Smooth muscle cell (in vitro differentiated cells): Measurements from ENCODE around the gene WFIKKN1. TPM values are rescaled to one million over a fixed set of nuclear protein-coding genes. Genes with fewer than 3 reads are reported as not detected.

Experiments
- DNase-seq: peaks from one replicate; lab custom pipeline; 2025; ENCODE audit not compliant: unreplicated experiment; lab: John Stamatoyannopoulos, UW
- H2AFZ ChIP-seq: fragments of 200-600 bp; sonication (generic); 2 replicates; pipeline ENCODE4 v1.6.0; 2016; ENCODE audit warnings: antibody characterized with exemption, low read depth, mild to moderate bottlenecking
- H3F3A ChIP-seq: fragments of 200-600 bp; sonication (generic); 2 replicates; pipeline ENCODE4 v1.6.0; 2017; ENCODE audit warnings: antibody characterized with exemption, low read depth
- H3K27ac ChIP-seq: fragments of 200-600 bp; sonication (generic); 2 replicates; pipeline ENCODE4 v1.5.1; 2016; ENCODE audit warnings: low read depth, mild to moderate bottlenecking
- H3K27me3 ChIP-seq: fragments of 200-600 bp; sonication (generic); 2 replicates; pipeline ENCODE4 v1.6.1; 2016; ENCODE audit warnings: low read depth, mild to moderate bottlenecking
- H3K36me3 ChIP-seq: fragments of 200-600 bp; sonication (generic); 2 replicates; pipeline ENCODE4 v1.5.1; 2016; ENCODE audit warnings: low read depth
- H3K4me1 ChIP-seq: fragments of 200-600 bp; sonication (generic); 2 replicates; pipeline ENCODE4 v1.5.1; 2016; ENCODE audit warnings: low read depth
- H3K4me2 ChIP-seq: fragments of 200-600 bp; sonication (generic); 2 replicates; pipeline ENCODE4 v1.6.0; 2016; ENCODE audit warnings: mild to moderate bottlenecking
- H3K4me3 ChIP-seq: fragments of 200-600 bp; sonication (generic); 2 replicates; pipeline ENCODE4 v1.5.1; 2016; ENCODE audit warnings: mild to moderate bottlenecking
- H3K79me2 ChIP-seq: fragments of 200-600 bp; sonication (generic); 2 replicates; pipeline ENCODE4 v1.6.0; 2016; ENCODE audit warnings: low read depth, mild to moderate bottlenecking
- H3K9ac ChIP-seq: fragments of 200-600 bp; sonication (generic); 2 replicates; pipeline ENCODE4 v1.6.0; 2016; ENCODE audit warnings: low read depth
- H3K9me3 ChIP-seq: fragments of 200-600 bp; sonication (generic); replicated peaks from 2 replicates; pipeline ENCODE4 v1.5.1; 2016; ENCODE audit warnings: low read depth
- H4K20me1 ChIP-seq: fragments of 200-600 bp; sonication (generic); 2 replicates; pipeline ENCODE4 v1.6.0; 2016; ENCODE audit warnings: low read depth
- WGBS: methylation state at CpG from one replicate; pipeline ENCODE4 v1.1.7; 2016; ENCODE audit warnings: low lambda C conversion rate; 5-methylcytosine and 5-hydroxymethylcytosine counted together
- polyA plus RNA-seq: library from polyadenylated mRNA; unstranded; fragments of >200 nt; fragmentation: Nextera tagmentation; extraction: Ambion mirVana; gene quantifications from 2 replicates; pipeline ENCODE4 v1.2.1, GENCODE V29; 2016
- total RNA-seq: library from RNA; depleted of rRNA; stranded (reverse); fragments of >200 nt; gene quantifications from 2 replicates; pipeline ENCODE4 v1.2.3, GENCODE V29; 2014
- TF ChIP-seq, protein P1 (sequence below): fragments of 200-600 bp; sonication (generic); IDR thresholded peaks from 2 replicates; pipeline ENCODE4 v1.5.1; 2017; ENCODE audit warnings: borderline replicate concordance, mild to moderate bottlenecking, antibody characterized with exemption; ENCODE audit not compliant: insufficient read depth, poor library complexity, severe bottlenecking

WFIKKN1 gene
- total and polyA plus RNA-seq, 2 experiments from 2014 or later = 0.77 TPM; not detected in 1

DNA sequence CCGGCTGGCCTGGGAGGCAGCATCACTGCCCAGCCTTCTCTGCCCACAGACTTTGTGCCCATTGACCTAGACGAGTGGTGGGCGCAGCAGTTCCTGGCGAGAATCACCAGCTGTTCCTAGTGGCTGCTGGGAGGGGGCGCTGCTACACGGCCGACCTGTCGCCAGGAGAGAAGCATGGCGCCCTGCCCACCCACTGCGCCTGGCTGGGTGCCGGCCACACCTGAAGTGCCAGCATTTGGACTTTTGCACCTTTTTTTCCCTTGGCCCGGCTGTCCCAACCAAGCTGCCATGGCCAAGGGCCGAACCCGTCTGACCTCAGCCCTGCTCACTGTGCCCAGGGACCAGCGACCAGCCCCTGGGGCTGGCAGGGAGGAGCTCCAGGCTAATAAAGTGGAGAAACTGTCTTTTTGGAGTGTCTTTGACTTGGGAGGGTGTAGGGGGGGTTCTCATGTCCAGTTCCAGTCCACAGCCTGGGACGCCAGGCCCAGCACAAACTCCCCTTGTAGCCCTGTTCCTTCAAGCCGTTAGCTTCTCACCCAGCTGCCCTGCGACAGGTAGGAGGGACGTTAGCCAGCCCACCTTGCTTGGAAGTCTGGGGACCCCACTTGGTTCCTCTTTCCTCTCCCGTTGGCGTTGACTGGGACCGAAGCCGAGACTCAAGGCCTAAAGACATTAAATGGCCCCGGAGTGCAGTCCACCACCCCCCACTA is 17.4 kb downstream of the WFIKKN1 start:
- H3K4me1 ChIP-seq = peaks cover 14% of the 10 kb centered on the region
- TF ChIP-seq, protein P1, sequence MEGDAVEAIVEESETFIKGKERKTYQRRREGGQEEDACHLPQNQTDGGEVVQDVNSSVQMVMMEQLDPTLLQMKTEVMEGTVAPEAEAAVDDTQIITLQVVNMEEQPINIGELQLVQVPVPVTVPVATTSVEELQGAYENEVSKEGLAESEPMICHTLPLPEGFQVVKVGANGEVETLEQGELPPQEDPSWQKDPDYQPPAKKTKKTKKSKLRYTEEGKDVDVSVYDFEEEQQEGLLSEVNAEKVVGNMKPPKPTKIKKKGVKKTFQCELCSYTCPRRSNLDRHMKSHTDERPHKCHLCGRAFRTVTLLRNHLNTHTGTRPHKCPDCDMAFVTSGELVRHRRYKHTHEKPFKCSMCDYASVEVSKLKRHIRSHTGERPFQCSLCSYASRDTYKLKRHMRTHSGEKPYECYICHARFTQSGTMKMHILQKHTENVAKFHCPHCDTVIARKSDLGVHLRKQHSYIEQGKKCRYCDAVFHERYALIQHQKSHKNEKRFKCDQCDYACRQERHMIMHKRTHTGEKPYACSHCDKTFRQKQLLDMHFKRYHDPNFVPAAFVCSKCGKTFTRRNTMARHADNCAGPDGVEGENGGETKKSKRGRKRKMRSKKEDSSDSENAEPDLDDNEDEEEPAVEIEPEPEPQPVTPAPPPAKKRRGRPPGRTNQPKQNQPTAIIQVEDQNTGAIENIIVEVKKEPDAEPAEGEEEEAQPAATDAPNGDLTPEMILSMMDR = peak; percentile 40
- H3K4me2 ChIP-seq = peak overlapping the region; percentile 100
- H4K20me1 ChIP-seq = no peaks in the 10 kb centered on the region
- no peaks in the 10 kb centered on the region for H3K27me3 ChIP-seq
- H3F3A ChIP-seq = peaks cover 6% of the 10 kb centered on the region
- WGBS = 46% methylated on average over 24 of the region's 24 CpGs
- peak overlapping the region; percentile 59 for H2AFZ ChIP-seq
- H3K4me3 ChIP-seq = peak overlapping the region; percentile 88
- H3K27ac ChIP-seq = peak overlapping the region; percentile 82
- H3K9ac ChIP-seq = peak overlapping the region; percentile 87
- H3K79me2 ChIP-seq = peaks cover 5% of the 10 kb centered on the region
- no peaks in the 10 kb centered on the region for H3K36me3 ChIP-seq
- DNase-seq = no peak
- no peaks in the 10 kb centered on the region for H3K9me3 ChIP-seq

DNA sequence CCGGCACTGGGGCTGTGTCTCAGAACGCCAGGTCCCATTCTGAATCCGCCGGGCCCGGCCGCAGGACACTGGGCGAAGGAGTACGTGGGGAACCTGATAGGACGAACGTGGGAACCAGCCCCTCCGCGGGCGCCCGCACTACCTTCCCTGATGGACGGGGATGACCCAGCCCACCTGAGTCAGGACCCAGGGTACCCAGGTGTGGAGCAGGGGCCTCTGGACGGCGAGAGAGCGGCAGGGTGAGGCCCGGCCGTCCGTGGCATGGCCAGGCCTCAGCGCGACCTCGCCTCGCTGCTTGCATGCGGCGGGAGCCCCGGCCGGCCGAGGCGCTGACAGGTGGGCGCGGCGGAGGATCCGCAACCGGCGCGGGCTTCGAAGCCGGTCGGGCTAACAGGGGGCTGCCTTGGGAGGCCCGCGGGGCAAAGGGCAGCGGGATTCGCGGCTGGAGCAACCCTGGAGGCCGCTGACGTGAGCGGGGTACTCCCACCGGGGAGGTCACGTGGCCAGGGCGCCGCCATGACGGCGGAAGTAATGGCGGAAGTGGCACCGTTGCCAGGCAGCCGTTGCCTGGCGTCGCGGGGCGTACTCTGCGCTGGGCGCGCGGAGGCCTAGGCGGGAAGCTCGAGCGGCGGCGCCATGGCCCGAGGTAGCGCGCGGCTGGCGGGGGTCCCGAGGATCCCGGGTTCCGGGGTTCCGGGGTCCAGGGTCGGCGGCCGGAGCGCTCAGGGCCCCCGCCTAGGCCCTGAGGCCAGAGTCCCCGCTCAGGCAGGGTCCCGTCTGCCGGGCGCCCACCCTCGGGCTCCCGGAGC is 18.2 kb downstream of the WFIKKN1 start, which contains the start of gene WDR90:
TSS of gene WDR90 (plus strand) at position 585 of the 809 bp plus-strand sequence. CDS start at position 637, 52 bp downstream.
- Histone ChIP-seq H3K79me2 (peaks cover 4% of the 10 kb centered on the region), H3K9me3 (no peaks in the 10 kb centered on the region), H3F3A (peaks cover 6% of the 10 kb centered on the region), H3K4me2 (peak within 1 kb of the TSS; percentile 100), H3K27me3 (no peaks in the 10 kb centered on the region), H3K27ac (peak within 1 kb of the TSS; percentile 82), H4K20me1 (no peaks in the 10 kb centered on the region), H3K4me1 (peaks cover 14% of the 10 kb centered on the region), H2AFZ (peak within 1 kb of the TSS; percentile 59), H3K4me3 (peak within 1 kb of the TSS; percentile 88), H3K36me3 (no peaks in the 10 kb centered on the region), H3K9ac (peak within 1 kb of the TSS; percentile 87)
- WGBS = 4% methylated on average over 67 of the region's 91 CpGs
- TF ChIP-seq, protein P1 = no peak
- DNase-seq = peak; percentile 64

DNA sequence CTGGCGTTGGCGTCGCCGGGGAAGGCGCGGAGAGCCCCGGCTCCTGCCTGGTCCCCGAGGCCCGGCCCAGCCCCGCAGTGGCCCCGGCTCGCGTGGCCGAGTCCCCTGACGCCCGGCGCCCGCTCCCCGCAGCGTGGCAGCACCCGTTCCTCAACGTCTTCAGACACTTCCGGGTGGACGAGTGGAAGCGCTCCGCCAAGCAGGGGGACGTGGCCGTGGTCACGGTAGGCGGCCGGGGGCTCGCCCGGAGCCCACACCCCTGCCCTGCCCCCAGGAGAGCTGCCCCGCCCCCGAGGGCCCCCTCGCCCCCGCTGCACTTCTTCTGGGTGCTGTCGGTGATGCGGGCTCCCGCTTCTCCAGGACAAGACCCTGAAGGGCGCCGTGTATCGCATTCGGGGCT is 18.8 kb downstream of the WFIKKN1 start:
- Histone ChIP-seq H3K9ac (peak overlapping the region; percentile 87), H3F3A (peaks cover 6% of the 10 kb centered on the region), H3K4me2 (peak overlapping the region; percentile 100), H3K4me3 (peak overlapping the region; percentile 88), H3K9me3 (no peaks in the 10 kb centered on the region), H3K79me2 (peaks cover 4% of the 10 kb centered on the region), H3K27ac (peak overlapping the region; percentile 82), H3K4me1 (peaks cover 14% of the 10 kb centered on the region), H4K20me1 (no peaks in the 10 kb centered on the region), H2AFZ (peak overlapping the region; percentile 59), H3K36me3 (no peaks in the 10 kb centered on the region), H3K27me3 (no peaks in the 10 kb centered on the region)
- DNase-seq = no peak
- WGBS = 12% methylated on average over 16 of the region's 44 CpGs
- TF ChIP-seq, protein P1 = no peak
